Colonic mucosa (tissue), 4 donors: ENCODE results near the gene GATAD2B. TPM values are rescaled to one million over a fixed set of nuclear protein-coding genes. Genes with fewer than 3 reads are reported as not detected.
A peak's percentile ranks its signal among the peaks of the same experiment; 100 is the strongest.

ENCODE experiments used
- DNase-seq: peaks from one replicate; pipeline ENCODE4 v3.0.0-alpha.2; 2020
- H3K27ac ChIP-seq: fragments of 200-600 bp; one replicate; pipeline ENCODE4 v1.8.0; 2021
- H3K27me3 ChIP-seq: fragments of 200-600 bp; one replicate; pipeline ENCODE4 v1.8.0; 2021
- H3K36me3 ChIP-seq: fragments of 200-600 bp; one replicate; pipeline ENCODE4 v1.8.0; 2021
- H3K4me1 ChIP-seq: fragments of 200-600 bp; one replicate; pipeline ENCODE4 v1.8.0; 2021; ENCODE audit warnings: mild to moderate bottlenecking
- H3K4me3 ChIP-seq: fragments of 200-600 bp; one replicate; pipeline ENCODE4 v1.8.0; 2021
- H3K9ac ChIP-seq, 2 donors: one replicate each; pipeline ENCODE4 v1.7.0; 2013; ENCODE audit warnings: control low read depth in 2 of 2, low read depth in 2 of 2, low read length in 2 of 2
- H3K9me3 ChIP-seq: fragments of 200-600 bp; one replicate; pipeline ENCODE4 v1.8.0; 2021
- CTCF ChIP-seq: fragments of 200-600 bp; IDR thresholded peaks from one replicate; pipeline ENCODE4 v1.8.0; 2022; ENCODE audit warnings: antibody characterized with exemption, mild to moderate bottlenecking
- intact Hi-C: fragments of 100-400 bp; cut with DNase I; formaldehyde crosslinking; loops from one replicate; pipeline ENCODE4 v1.14.1; 2022
- total RNA-seq, 2 donors: library from RNA; stranded (reverse); fragmentation: NEBNext Ultra II Directional in 1 of 2; extraction: Animal tissue kit (Norgen Biotek cat#: 25700) in 1 of 2; gene quantifications; one replicate each; pipeline ENCODE4 v1.2.1, GENCODE V29; 2021
- donor health status: healthy.
- donor health status: DM: no; HTN: no; CAD: no.
- donor health status: DM: no; HTN: no; CAD: no.

Gene GATAD2B
- total RNA-seq, 2 donors from 2014 or later = 32.5 to 36.5 TPM

GRCh38 chr1:153798468-153798780 is 124.3 kb downstream of the GATAD2B start:
- no peak for DNase-seq

GRCh38 chr1:153796786-153797659 is 125.7 kb downstream of the GATAD2B start:
- no peak overlapping the region for H3K4me3 ChIP-seq
- peak; percentile 81 for TF ChIP-seq CTCF
- H3K9me3 ChIP-seq = no peaks in the 10 kb centered on the region
- peak; percentile 92 for DNase-seq
- H3K9ac ChIP-seq = no peak overlapping the region
- intact Hi-C loops = loop anchor here (2.0 kb wide), 1 partner anchor 190 kb away; the partner anchor contains the start of gene RAB13
- no peak overlapping the region for H3K27ac ChIP-seq
- H3K27me3 ChIP-seq = no peaks in the 10 kb centered on the region
- H3K36me3 ChIP-seq = no peaks in the 10 kb centered on the region
- H3K4me1 ChIP-seq = no peaks in the 10 kb centered on the region

More at GRCh38 chr1:153798468-153798780, 124.3 kb downstream of the GATAD2B start:
- Histone ChIP-seq H3K4me1 (no peaks in the 10 kb centered on the region), H3K27ac (no peak overlapping the region), H3K9me3 (no peaks in the 10 kb centered on the region), H3K27me3 (no peaks in the 10 kb centered on the region), H3K9ac (no peak overlapping the region), H3K36me3 (no peaks in the 10 kb centered on the region), H3K4me3 (no peak overlapping the region)
- TF ChIP-seq CTCF = no peak
- intact Hi-C loops = no loop called here

- Histone ChIP-seq H3K9ac (no peak overlapping the region), H3K4me3 (no peak overlapping the region), H3K27ac (no peak overlapping the region), H3K4me1 (no peaks in the 10 kb centered on the region), H3K9me3 (no peaks in the 10 kb centered on the region), H3K27me3 (no peaks in the 10 kb centered on the region), H3K36me3 (no peaks in the 10 kb centered on the region)
- DNase-seq = peak; percentile 17
- intact Hi-C loops = loop anchor here (2.0 kb wide), 1 partner anchor 191 kb away; the partner anchor contains the start of gene RAB13
- TF ChIP-seq CTCF = no peak
Measured at GRCh38 chr1:153795934-153796785, 126.6 kb downstream of the GATAD2B start.

- Histone ChIP-seq H3K4me1 (no peaks in the 10 kb centered on the region), H3K27me3 (no peaks in the 10 kb centered on the region), H3K27ac (no peak overlapping the region), H3K9ac (no peak overlapping the region), H3K9me3 (no peaks in the 10 kb centered on the region), H3K36me3 (no peaks in the 10 kb centered on the region), H3K4me3 (no peak overlapping the region)
- DNase-seq = no peak
- intact Hi-C loops = no loop called here
- TF ChIP-seq CTCF = no peak
Measured at GRCh38 chr1:153795330-153795837, 127.4 kb downstream of the GATAD2B start.

GRCh38 chr1:153794624-153795329 is 128.0 kb downstream of the GATAD2B start:
- Histone ChIP-seq H3K9me3 (no peaks in the 10 kb centered on the region), H3K27ac (no peak overlapping the region), H3K36me3 (no peaks in the 10 kb centered on the region), H3K4me3 (no peak overlapping the region), H3K4me1 (no peaks in the 10 kb centered on the region), H3K9ac (no peak overlapping the region), H3K27me3 (no peaks in the 10 kb centered on the region)
- TF ChIP-seq CTCF = no peak
- intact Hi-C loops = no loop called here
- DNase-seq = peak; percentile 16
